ENCODE measurements around the gene FAM168A. TPM values are rescaled to one million over a fixed set of nuclear protein-coding genes. Genes with fewer than 3 reads are reported as not detected.

The FAM168A gene
- total and polyA plus RNA-seq, 10 of the 15 experiments (the other 5 are each of a cell fraction or from before 2014, with no cell fraction given) = 1.7 to 20.0 (median 10.0) TPM

DNA sequence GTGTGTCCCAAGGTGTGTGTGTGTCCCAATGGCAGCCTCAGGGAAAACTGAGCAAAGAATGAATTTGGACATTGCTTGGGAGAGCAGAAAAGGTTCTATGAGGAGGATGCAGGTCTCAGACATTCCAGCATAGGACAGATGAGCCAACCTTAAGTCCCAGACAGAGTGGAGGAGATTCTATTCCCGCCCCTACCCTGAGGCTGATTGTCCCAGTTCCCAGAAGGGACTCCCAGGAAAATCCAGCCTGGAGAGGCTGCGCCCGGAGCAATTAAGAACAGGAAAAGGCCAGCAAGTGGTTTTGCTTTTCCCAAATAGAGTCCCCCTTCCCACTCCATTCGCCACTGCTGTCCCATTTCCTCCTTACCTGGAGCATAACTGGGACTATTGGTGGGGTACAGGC is 167.6 kb downstream of the FAM168A start (continued):
- TF ChIP-seq, protein P1, sequence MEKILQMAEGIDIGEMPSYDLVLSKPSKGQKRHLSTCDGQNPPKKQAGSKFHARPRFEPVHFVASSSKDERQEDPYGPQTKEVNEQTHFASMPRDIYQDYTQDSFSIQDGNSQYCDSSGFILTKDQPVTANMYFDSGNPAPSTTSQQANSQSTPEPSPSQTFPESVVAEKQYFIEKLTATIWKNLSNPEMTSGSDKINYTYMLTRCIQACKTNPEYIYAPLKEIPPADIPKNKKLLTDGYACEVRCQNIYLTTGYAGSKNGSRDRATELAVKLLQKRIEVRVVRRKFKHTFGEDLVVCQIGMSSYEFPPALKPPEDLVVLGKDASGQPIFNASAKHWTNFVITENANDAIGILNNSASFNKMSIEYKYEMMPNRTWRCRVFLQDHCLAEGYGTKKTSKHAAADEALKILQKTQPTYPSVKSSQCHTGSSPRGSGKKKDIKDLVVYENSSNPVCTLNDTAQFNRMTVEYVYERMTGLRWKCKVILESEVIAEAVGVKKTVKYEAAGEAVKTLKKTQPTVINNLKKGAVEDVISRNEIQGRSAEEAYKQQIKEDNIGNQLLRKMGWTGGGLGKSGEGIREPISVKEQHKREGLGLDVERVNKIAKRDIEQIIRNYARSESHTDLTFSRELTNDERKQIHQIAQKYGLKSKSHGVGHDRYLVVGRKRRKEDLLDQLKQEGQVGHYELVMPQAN (conservative IDR thresholded peaks at IDR 0.05) = no peak
- no peak for TF ChIP-seq PAX8 (IDR thresholded peaks at IDR 0.05)
- TF ChIP-seq, protein P2, sequence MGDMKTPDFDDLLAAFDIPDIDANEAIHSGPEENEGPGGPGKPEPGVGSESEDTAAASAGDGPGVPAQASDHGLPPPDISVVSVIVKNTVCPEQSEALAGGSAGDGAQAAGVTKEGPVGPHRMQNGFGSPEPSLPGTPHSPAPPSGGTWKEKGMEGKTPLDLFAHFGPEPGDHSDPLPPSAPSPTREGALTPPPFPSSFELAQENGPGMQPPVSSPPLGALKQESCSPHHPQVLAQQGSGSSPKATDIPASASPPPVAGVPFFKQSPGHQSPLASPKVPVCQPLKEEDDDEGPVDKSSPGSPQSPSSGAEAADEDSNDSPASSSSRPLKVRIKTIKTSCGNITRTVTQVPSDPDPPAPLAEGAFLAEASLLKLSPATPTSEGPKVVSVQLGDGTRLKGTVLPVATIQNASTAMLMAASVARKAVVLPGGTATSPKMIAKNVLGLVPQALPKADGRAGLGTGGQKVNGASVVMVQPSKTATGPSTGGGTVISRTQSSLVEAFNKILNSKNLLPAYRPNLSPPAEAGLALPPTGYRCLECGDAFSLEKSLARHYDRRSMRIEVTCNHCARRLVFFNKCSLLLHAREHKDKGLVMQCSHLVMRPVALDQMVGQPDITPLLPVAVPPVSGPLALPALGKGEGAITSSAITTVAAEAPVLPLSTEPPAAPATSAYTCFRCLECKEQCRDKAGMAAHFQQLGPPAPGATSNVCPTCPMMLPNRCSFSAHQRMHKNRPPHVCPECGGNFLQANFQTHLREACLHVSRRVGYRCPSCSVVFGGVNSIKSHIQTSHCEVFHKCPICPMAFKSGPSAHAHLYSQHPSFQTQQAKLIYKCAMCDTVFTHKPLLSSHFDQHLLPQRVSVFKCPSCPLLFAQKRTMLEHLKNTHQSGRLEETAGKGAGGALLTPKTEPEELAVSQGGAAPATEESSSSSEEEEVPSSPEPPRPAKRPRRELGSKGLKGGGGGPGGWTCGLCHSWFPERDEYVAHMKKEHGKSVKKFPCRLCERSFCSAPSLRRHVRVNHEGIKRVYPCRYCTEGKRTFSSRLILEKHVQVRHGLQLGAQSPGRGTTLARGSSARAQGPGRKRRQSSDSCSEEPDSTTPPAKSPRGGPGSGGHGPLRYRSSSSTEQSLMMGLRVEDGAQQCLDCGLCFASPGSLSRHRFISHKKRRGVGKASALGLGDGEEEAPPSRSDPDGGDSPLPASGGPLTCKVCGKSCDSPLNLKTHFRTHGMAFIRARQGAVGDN (IDR thresholded peaks at IDR 0.05) = no peak

DNA sequence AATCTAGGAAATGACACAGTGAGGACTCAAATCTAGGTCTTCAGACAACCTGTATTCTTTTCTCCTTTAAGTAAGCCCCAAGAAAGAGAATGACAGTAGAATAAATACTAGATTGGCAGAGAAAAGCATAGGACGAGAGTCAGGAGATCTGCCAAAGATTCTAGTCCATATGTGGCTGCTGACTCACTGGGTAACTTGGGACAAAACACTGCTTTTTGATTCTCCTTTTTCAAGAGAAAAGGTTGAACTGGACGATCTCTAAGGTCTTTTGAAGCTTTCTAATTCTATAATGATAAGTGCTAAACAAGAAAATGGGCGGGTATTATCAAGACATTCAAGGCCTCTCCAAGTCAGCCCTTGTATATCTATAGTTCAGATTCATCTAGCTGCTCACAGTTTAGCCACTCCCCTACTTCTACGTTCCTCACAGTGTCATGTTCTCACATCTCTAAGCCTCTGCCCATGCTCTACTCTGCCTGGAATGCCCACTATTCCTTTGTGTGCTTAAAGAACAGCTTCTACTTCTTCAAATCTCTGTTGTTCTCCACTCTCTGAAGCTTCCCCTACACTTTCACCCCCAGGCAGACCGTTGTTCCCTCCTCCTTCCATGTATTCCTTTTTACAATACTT is 168.7 kb downstream of the FAM168A start:
- 88% methylated on average over 5 of the region's 5 CpGs for WGBS (ENCODE audit: insufficient coverage, insufficient replicate concordance, low lambda C conversion rate, missing lambda C conversion rate)
- Histone ChIP-seq H3K79me2 (ENCODE audit: control insufficient read depth, insufficient read depth, low read length) (no peaks in the 10 kb centered on the region), H3K4me2 (ENCODE audit: control insufficient read depth, insufficient read depth) (no peak overlapping the region), H3K4me3 (no peak overlapping the region), H3K4me1 (ENCODE audit: control insufficient read depth, insufficient read depth, low read length) (peaks cover 3% of the 10 kb centered on the region; the same call in 1 of the 2 replicates), H3K27me3 (replicated peaks in 1 of 2; ENCODE audit: control insufficient read depth in 2 of 2, insufficient read depth in 2 of 2, low read length in 1 of 2) (no peaks in the 10 kb centered on the region), H3K9me3 (replicated peaks; ENCODE audit: control insufficient read depth, insufficient read depth, low read length) (no peaks in the 10 kb centered on the region), H3K36me3 (ENCODE audit: control insufficient read depth in 2 of 2, insufficient read depth in 2 of 2, low read length in 1 of 2) (no peaks in the 10 kb centered on the region; a peak in 1 of 4 replicates), H2AFZ (ENCODE audit: control insufficient read depth, low read depth, low read length) (no peak overlapping the region), H4K20me1 (ENCODE audit: control insufficient read depth, insufficient read depth) (no peaks in the 10 kb centered on the region), H3K27ac (ENCODE audit: control insufficient read depth, insufficient read depth) (no peak overlapping the region), H3K9ac (ENCODE audit: control insufficient read depth, insufficient read depth, low read length) (no peak overlapping the region)
- no peak for FAIRE-seq
- no TSS peak for BruUV-seq (replicated peaks)
- no peak for TF ChIP-seq CBX5 (IDR thresholded peaks at IDR 0.05; ENCODE audit: low read depth)
- TF ChIP-seq SMARCA5 (IDR thresholded peaks at IDR 0.05) = no peak
- TF ChIP-seq NRF1 (conservative IDR thresholded peaks at IDR 0.05; ENCODE audit: low read depth, low read length) = no peak
- no peak for TF ChIP-seq SREBF2 (IDR thresholded peaks at IDR 0.05; ENCODE audit: low read length)
- TF ChIP-seq, protein P1 (conservative IDR thresholded peaks at IDR 0.05) = no peak
- no peak for TF ChIP-seq CBX3 (IDR thresholded peaks at IDR 0.05; ENCODE audit: borderline replicate concordance, low read depth)
- in situ Hi-C loops (cut with MboI) = no loop called here
- no peak for ATAC-seq
- intact Hi-C loops (cut with micrococcal nuclease; ENCODE audit: unreplicated experiment) = no loop called here
- ChIA-PET SMC1A (ENCODE audit: uncharacterized antibody, unreplicated experiment) (interaction anchor here (1.3 kb wide), 1 partner anchor 17 kb away, joined by 4 read pairs; no protein-coding TSS in a partner anchor), RAD21 (ENCODE audit: unreplicated experiment) (interaction anchor here (1.0 to 1.2 kb wide), 2 partner anchors 17 to 19 kb away, joined by 3 read pairs; no protein-coding TSS in a partner anchor), CTCF (interaction anchor here (1.1 to 2.5 kb wide), 5 partner anchors 13 to 232 kb away, joined by 3 to 7 read pairs (median 3); no protein-coding TSS in a partner anchor), POLR2A (interaction anchor here (1.0 kb wide), 1 partner anchor 18 kb away, joined by 3 read pairs; no protein-coding TSS in a partner anchor)
- DNase-seq (ENCODE audit: low read depth, low spot score) = no peak
